Uterus (tissue), 2 donors: ENCODE results near the gene OR2B2.

Source experiments
- CTCF ChIP-seq, 4 experiments: fragments of 200-600 bp in 2 of 4; fragments of 450-650 bp in 2 of 4; sonication (generic) in 2 of 4; IDR thresholded peaks; one replicate each; pipeline ENCODE4 v1.5.1; 2016 to 2019; ENCODE audit warnings: antibody characterized with exemption in 4 of 4, mild to moderate bottlenecking in 2 of 4, moderate library complexity in 1 of 4
- POLR2A ChIP-seq, 2 donors: fragments of 450-650 bp; IDR thresholded peaks; one replicate each; pipeline ENCODE4 v1.6.1; 2016; ENCODE audit warnings: antibody characterized with exemption in 2 of 2, mild to moderate bottlenecking in 1 of 2, moderate library complexity in 1 of 2

GRCh38 chr6:27886073-27886472 lies 26.1 kb downstream of the OR2B2 start:
- TF ChIP-seq CTCF (IDR thresholded peaks at IDR 0.05) (no peak), POLR2A (IDR thresholded peaks at IDR 0.05) (no peak)
